OCI-LY1 (cell line): ENCODE data around the gene DPH7.

Experiments used
- EZH2 ChIP-seq: fragments of 200-600 bp; sonication (generic), shearing (Covaris generic); IDR thresholded peaks from 2 replicates; pipeline ENCODE4 v1.8.0; 2017; ENCODE audit warnings: borderline replicate concordance, mixed run types, mild to moderate bottlenecking, antibody characterized with exemption, low read length, moderate library complexity, mixed read lengths
- TF ChIP-seq, protein P1 (sequence below): fragments of 200-600 bp; sonication (generic), shearing (Covaris generic); IDR thresholded peaks from 2 replicates; pipeline ENCODE4 v1.5.1; 2017; ENCODE audit warnings: mild to moderate bottlenecking, antibody characterized with exemption, low read length, moderate library complexity, mixed read lengths

DNA sequence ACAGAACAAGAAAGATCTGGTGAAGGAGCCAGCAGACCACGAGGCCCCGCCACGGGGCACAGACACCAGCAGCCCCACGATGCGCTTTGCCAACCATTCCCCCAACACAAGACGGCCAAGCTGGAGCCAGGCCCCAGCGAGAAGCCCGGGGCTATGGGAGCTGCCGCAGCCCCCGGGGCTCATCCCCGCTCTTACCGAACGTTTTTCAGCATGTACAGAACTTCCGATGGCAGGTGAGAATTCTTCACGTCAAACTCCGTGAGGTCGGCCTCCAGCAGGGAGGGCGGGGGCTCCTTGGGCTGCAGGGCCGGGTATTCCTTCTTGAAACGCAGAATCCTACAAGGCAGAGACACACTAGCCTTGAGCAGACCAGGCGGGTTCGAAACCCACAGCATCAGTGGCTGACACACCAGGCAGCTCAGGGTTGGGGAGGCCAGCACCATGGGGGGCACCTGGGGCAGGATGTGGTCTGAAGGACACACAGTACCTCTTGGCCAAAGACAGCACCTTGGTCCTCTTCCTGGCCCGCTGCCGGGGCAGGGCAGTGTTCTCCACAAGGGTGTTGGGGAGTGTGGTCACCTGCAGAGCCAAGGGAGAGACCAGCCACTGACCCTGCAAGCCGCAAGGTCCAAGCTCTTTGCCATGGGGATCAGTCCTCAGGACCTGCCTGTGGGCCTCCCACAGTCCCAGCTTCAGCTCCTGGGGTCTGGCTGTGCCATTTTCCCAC, 35.3 kb downstream of the DPH7 start:
- TF ChIP-seq, protein P1, sequence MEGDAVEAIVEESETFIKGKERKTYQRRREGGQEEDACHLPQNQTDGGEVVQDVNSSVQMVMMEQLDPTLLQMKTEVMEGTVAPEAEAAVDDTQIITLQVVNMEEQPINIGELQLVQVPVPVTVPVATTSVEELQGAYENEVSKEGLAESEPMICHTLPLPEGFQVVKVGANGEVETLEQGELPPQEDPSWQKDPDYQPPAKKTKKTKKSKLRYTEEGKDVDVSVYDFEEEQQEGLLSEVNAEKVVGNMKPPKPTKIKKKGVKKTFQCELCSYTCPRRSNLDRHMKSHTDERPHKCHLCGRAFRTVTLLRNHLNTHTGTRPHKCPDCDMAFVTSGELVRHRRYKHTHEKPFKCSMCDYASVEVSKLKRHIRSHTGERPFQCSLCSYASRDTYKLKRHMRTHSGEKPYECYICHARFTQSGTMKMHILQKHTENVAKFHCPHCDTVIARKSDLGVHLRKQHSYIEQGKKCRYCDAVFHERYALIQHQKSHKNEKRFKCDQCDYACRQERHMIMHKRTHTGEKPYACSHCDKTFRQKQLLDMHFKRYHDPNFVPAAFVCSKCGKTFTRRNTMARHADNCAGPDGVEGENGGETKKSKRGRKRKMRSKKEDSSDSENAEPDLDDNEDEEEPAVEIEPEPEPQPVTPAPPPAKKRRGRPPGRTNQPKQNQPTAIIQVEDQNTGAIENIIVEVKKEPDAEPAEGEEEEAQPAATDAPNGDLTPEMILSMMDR, result no peak
- TF ChIP-seq EZH2, result no peak
